GM21367 (cell line): ENCODE measurements around the gene KCNK7.

Source experiments
- ATAC-seq: cut with Tn5 transposase; IDR thresholded peaks from one replicate; pipeline ENCODE4 v1.9.1; 2021; ENCODE audit not compliant: unreplicated experiment

The KCNK7 gene

GRCh38 chr11:65558930-65559509, 36.6 kb downstream of the KCNK7 start:
- no peak for ATAC-seq

- no peak for ATAC-seq
Measured at GRCh38 chr11:65558002-65558929, 37.3 kb downstream of the KCNK7 start, which contains the start of gene LTBP3. Gene LTBP3, minus strand, starts transcription at chr11:65558359. Its CDS starts 400 bp downstream, at chr11:65557959.

GRCh38 chr11:65557280-65558001, 38.2 kb downstream of the KCNK7 start:
- ATAC-seq: no peak

GRCh38 chr11:65556470-65557279, 38.9 kb downstream of the KCNK7 start:
- ATAC-seq: no peak

GRCh38 chr11:65555693-65556231, 39.8 kb downstream of the KCNK7 start:
- no peak for ATAC-seq

GRCh38 chr11:65554842-65555430, 40.7 kb downstream of the KCNK7 start:
- ATAC-seq: no peak

GRCh38 chr11:65554057-65554818, 41.4 kb downstream of the KCNK7 start:
- no peak for ATAC-seq

GRCh38 chr11:65553301-65554001, 42.1 kb downstream of the KCNK7 start:
- ATAC-seq: no peak

GRCh38 chr11:65552388-65552951, 43.1 kb downstream of the KCNK7 start:
- ATAC-seq: no peak

- no peak for ATAC-seq
Measured at GRCh38 chr11:65551572-65552387, 43.8 kb downstream of the KCNK7 start.

- no peak for ATAC-seq
Measured at GRCh38 chr11:65549096-65549495, 46.5 kb downstream of the KCNK7 start.

- no peak for ATAC-seq
Measured at GRCh38 chr11:65548395-65548794, 47.2 kb downstream of the KCNK7 start.

- no peak for ATAC-seq
Measured at GRCh38 chr11:65547446-65548125, 48.0 kb downstream of the KCNK7 start.

GRCh38 chr11:65546217-65546958, 49.2 kb downstream of the KCNK7 start:
- peak; percentile 60 for ATAC-seq

GRCh38 chr11:65545853-65546216, 49.8 kb downstream of the KCNK7 start:
- ATAC-seq: no peak
